ENCODE measurements around the gene SLC2A4RG. TPM values are rescaled to one million over a fixed set of nuclear protein-coding genes. Genes with fewer than 3 reads are reported as not detected.
A peak's percentile ranks its signal among the peaks of the same experiment; 100 is the strongest.

SLC2A4RG gene
- total RNA-seq, 1 donor from 2014 or later = 2.8 TPM

DNA sequence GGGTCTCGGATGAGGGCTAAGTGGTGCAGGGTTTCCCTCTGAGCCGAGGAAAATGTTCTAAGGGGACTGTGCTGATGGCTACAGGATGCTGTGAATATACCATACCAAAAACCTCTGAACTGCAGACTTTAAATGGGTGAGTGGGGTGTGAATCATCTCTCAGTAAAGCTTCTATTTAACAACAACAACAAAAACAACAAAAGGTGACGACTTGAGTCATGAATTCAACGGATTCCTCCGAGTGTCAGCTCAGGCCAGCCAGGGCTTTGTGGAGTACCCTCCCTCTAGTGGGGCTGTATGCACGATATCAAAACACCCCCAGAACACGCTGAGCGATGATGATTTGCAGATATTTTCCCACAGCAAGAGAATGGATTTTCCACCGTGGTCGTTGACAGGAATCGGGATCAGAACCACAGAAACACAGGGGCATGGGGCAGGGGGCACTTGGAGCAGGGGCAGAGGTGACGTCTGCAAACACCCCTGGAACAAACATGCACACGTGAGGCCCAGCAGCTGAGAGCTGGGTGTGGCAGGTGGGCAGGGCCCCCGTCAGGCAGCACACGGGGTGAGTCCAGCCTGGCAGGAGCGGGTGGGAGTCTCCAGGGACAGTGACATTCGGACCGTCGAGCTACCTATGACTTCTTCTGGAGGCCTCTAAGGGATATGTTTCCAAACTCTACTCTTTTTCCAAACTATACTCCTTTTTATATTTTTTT lies 38.6 kb downstream of the SLC2A4RG start:
- DNase-seq = no peak

DNA sequence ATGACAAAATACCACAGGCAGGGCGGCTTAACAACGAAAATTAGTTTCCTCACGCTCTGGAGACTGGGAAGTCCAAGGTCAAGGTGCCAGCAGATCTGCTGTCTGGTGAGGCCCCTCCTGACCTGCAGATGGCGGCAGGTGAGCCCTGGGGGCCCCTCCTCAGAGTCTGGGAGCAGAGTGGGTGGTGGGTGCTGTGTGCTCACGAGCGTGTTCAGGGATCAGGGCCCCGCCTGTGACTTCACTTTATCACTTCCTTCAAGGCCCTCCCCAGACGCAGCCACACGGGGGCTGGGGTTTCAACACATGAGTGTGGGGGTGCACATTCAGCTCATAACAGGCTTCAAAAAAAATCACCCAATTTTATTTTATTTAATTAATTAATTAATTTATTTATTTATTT lies 39.3 kb downstream of the SLC2A4RG start:
- no peak for DNase-seq

DNA sequence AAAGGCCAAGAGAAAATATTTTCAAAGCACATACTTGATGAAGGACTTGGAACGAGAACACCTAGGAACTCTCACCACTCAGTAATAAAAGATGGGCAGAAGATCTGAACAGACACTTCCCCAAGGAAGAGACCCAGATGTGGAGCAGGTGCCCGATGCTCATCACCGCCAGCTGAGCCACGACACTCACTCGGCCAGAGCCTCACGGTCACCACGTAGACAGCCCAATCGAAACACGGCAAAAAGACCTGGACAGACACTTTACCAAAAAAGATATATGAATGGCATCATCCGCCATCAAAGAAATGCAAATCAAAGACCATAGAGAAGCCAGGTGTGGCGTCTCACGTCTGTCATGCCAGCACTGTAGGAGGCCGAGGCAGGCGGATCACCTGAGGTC lies 41.6 kb downstream of the SLC2A4RG start:
- no peak for DNase-seq

DNA sequence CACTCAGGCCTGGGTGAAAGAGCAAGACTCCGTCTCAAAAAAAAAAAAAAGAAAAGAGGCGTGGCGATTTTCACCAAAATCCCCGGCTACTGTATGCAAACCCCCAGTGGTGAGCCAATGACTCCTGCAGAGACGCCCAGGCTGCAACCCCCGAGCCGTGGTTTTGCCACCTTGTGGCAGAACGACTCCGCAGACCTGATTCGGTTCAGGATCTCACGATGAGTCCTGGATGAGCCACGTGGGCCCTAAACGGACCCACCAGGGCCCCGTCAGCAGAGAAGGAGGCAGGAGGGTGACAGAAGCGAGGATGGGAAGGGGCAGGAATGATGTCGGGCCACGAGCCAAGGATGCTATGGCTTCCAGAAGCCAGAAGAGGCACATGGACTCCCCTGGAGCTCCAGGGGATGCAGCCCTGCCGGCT lies 42.5 kb downstream of the SLC2A4RG start:
- DNase-seq = no peak

DNA sequence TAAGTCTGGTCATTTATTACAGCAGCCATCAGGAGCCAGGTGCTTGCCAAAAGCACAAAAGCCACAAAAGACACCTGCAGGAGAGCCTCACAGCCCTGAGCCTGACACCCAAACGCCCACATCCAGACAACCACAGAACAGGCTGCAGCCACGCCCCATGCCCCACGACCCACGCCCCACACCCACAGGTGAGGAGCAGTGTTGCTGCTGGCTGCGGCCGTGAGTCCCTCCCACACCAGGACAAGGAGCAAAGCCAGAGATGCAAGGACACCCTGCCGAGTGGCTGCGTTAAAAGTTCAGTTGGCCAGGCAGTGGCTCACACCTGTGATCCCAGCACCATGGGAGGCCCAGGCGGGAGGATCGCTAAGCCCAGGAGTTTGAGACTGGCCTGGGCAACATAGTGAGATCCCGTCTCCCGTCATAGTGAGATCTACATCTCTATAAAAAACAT lies 43.0 kb downstream of the SLC2A4RG start:
- DNase-seq = no peak

DNA sequence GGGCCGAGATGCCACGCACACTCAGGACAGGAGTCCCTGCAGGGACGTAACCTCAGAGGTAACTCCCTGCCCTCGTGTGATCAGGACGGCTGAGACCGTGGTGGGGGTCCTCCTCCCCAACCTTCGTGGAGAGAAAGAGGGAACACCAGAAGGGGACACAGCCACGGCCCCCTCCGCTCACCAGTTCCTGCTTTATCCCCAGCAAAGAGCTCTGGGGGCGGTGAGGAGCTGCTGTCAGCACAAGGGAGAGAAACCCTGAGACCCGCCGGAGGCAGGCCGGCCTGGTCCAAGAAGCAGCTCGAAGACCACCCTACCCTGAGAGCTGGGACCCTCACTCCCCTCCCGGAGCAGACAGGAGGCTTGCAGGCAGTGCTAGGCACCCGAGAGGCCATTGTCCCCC lies 44.4 kb downstream of the SLC2A4RG start:
- no peak for DNase-seq

DNA sequence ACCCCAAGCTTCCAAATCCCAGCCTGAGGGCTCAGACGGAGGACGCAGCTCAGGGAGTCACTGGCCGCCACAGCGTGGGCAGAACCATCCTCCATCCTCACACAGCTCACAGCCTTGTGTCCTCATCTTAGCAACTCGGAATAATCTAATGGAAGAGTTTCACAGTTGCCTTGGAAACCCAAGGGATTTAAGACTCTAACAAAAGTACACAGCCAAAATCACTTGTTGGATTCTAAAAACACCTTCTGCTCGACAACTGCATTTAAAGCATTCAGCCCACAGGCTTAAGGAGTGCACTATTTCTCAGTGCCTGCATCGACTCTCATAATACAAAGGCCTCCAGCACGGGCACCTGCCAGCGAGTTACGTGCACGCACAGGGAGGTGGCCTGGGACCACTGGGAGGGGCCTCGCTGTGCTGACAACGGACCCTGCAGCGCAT lies 46.1 kb downstream of the SLC2A4RG start:
- peak; percentile 40 for DNase-seq

DNA sequence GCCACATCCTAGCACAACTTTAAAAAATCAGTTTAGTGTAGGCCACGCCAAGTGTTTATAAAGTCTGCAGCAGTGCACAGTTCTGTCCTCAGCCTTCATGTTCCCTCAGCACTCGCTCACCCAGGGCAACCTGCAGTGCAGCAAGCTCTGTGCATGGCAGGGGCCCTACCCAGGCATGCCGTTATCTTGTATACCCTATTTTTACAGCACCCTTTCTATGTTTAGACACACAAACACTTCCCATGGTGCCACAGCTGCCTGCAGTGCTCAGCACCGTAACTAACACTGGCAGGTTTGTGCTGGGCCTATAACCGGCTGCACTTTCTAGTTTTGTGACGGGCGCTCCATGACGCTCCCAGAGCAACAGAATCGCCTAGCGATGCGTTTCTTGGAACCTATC lies 47.7 kb downstream of the SLC2A4RG start:
- DNase-seq = no peak

DNA sequence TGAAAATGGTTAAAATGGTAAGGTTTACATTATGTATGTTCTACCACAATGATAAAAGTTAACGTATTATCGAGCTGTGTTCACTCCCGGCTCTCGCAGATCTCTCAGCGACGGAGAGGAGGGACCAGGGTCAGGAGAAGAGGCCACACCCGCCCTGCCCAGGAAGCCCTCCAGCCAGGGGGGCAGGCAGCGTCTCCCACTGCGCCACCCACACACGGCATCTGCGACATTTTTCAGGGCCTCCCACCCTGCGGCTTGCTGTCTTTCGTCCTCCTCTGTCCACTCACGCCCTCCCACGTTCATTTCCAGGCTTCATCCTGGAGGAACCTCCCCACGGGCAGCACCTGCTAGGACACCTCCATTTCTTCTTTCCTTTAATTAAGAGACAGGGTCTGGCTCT lies 48.2 kb downstream of the SLC2A4RG start:
- no peak for DNase-seq

DNA sequence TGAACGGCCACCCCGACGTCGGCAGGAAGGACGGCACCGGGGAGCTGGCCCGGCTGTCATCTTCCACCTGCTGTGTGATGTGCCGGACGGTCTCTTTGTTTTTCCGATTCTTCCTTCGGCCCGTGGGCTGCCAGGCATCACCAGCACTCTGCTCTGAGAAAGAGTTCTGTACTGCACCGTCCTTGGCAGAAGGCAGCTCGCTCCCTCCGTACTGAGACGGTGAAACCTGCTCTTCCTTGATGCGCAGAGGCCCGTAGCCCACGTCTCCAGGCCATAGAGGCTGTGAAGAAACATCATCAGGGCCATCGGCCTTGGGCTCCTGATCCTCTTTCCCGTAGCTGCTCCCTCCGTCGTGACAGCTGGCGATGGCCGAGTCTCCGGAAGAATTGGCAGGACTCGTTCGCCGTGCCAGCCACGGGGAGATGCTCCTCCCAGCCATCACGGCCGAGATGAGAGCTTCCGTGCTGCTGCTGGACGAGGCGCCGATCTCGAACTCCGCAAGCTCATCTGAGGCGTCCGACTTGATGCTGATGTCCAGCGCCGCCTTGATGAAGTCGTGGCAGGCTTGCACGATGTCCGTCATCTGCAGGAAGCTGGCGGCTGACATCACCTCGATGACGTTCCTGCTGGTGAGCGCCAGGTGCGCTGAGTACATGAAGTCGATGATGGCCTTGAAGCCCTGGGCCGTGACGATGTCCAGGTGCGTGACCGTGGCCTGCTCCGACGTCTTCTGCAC lies 50.4 kb downstream of the SLC2A4RG start:
- no peak for DNase-seq

DNA sequence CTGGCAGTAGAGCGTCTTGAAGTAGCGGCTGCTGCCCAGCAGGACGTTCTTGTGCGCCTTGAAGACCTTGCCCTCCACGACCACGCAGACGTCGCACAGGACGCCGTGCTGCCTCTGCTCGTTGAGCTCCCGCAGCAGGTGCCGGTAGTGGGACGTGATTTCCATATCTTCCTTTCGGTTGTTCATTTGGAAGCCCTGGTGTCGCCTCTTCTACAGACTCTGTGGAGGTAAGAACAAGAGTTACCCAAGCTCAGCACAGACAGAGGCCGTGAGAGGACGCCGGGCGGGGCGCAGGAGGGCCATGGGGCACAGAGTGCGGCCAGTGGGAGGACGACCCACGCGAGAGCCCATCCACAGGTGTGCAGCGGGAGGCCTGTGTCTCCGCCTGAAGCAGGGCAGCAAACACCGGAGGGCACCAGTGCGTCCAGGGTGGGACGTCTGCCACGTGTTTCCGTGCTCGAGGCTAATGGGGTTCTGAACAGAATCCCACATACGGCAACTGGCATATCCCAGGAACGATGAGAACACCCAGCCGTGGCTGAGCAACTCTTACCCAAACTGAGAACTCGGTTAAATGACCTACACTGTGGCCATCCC lies 51.1 kb downstream of the SLC2A4RG start:
- DNase-seq = no peak

DNA sequence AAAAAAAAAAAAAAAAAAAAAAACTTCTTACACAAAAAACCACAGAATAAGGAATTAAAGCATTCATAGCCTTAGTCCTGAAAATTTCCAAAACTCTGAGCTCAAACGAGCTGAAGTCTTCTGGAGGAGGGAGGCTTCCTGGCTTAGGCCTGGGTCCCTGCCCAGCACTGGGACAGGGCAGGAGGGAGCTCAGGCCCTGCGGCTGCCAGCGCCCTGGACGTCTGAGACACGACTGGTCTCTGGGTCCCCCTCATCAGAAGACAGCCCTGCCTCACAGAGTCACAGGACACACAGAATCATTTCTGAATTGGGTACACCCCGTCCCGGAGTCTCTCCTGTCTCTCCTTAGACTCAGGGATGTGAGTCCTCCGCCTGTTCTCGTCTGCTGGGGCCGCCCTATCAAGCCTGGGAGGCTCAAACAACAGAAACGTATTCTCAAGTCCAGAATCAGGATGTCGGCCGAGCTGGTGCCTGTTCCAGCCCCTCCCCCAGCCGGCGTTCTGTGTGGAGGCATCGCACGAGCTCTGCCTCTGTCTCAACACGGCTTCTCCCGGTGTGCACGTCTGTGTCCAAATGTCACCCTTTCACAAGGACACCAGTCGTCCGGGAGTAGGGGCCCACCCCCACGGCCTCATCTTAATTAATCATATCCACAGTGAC lies 52.1 kb downstream of the SLC2A4RG start:
- DNase-seq = no peak

DNA sequence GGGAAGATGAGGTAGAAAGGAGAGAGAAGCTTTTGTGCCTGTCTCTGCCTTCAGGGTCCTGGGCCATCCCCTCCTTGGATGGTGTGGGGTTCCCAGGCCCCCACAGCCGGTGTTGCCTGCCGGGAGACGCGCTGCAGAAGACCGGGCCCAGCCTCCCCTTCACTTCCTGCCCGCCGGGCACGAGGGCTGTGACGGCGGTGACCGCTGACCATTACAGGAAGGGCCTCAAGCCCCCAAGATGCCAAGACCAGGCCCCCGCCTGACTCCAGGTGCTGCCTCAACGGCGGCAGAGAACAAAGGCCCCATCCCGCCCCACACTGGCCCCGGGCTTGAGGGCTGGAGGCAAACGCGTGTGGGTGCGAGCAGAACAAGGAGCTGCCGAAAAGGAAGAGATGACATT lies 53.3 kb downstream of the SLC2A4RG start:
- DNase-seq = no peak

Small RNA genes lying within 50 kb of the gene (small RNA-seq; reads per million reads assigned to genes)
- gene LIME1 (not detected), gene TNFRSF6B (not detected)

Other genes starting within 250 kb of the SLC2A4RG start
- gene EEF1A2, start 240.7 kb upstream of the SLC2A4RG start, total RNA-seq = 214 TPM
- 43.5 TPM for gene PPDPF, start 219.0 kb upstream of the SLC2A4RG start, total RNA-seq
- gene PTK6, start 202.4 kb upstream of the SLC2A4RG start, total RNA-seq = 0.16 TPM
- gene SRMS, start 192.0 kb upstream of the SLC2A4RG start, total RNA-seq = not detected
- gene FNDC11, start 185.6 kb upstream of the SLC2A4RG start, total RNA-seq = 4.1 TPM
- gene HELZ2, start 165.5 kb upstream of the SLC2A4RG start, total RNA-seq = 7.2 TPM
- 6.9 TPM for gene GMEB2, start 112.7 kb upstream of the SLC2A4RG start, total RNA-seq
- 101 TPM for gene STMN3, start 86.4 kb upstream of the SLC2A4RG start, total RNA-seq
- 10.0 TPM for gene RTEL1, start 81.5 kb upstream of the SLC2A4RG start, total RNA-seq
- not detected for gene TNFRSF6B, start 43.1 kb upstream of the SLC2A4RG start, total RNA-seq
- gene ARFRP1, start 31.8 kb upstream of the SLC2A4RG start, total RNA-seq = 15.6 TPM
- gene ZGPAT, start 31.7 kb upstream of the SLC2A4RG start, total RNA-seq = 7.3 TPM
- gene LIME1, start 3.1 kb upstream of the SLC2A4RG start, total RNA-seq = 1.7 TPM
- 21.5 TPM for gene ZBTB46, start 91.5 kb downstream of the SLC2A4RG start, total RNA-seq
- not detected for gene ABHD16B, start 121.7 kb downstream of the SLC2A4RG start, total RNA-seq
- gene TPD52L2, start 125.5 kb downstream of the SLC2A4RG start, total RNA-seq = 20.3 TPM
- gene DNAJC5, start 155.3 kb downstream of the SLC2A4RG start, total RNA-seq = 99.7 TPM
- 17.8 TPM for gene UCKL1, start 216.6 kb downstream of the SLC2A4RG start, total RNA-seq
- gene ZNF512B, start 230.2 kb downstream of the SLC2A4RG start, total RNA-seq = 15.8 TPM
- 6.4 TPM for gene SAMD10, start 239.9 kb downstream of the SLC2A4RG start, total RNA-seq
- 71.0 TPM for gene PRPF6, start 241.4 kb downstream of the SLC2A4RG start, total RNA-seq

Data from occipital lobe (tissue), 3 donors.